ENCODE measurements around the gene MTHFD1L.

MTHFD1L gene

GRCh38 chr6:150898399-150899170 is 33.1 kb downstream of the MTHFD1L start:
- no peak for DNase-seq (ENCODE audit: low spot score)

GRCh38 chr6:150899231-150899630 is 33.7 kb downstream of the MTHFD1L start:
- DNase-seq (ENCODE audit: low spot score): no peak

- DNase-seq (ENCODE audit: low spot score): no peak
These were observed 34.5 kb downstream of the MTHFD1L start for GRCh38 chr6:150900049-150900448.

- DNase-seq (ENCODE audit: low spot score): no peak
These were observed 36.8 kb downstream of the MTHFD1L start for GRCh38 chr6:150902142-150902776.

- no peak for DNase-seq (ENCODE audit: low spot score)
These were observed 40.3 kb downstream of the MTHFD1L start for GRCh38 chr6:150905769-150906168.

- DNase-seq (ENCODE audit: low spot score): no peak
These were observed 41.3 kb downstream of the MTHFD1L start for GRCh38 chr6:150906641-150907326.

- DNase-seq (ENCODE audit: low spot score): no peak
These were observed 41.9 kb downstream of the MTHFD1L start for GRCh38 chr6:150907383-150907782.

- no peak for DNase-seq (ENCODE audit: low spot score)
These were observed 43.4 kb downstream of the MTHFD1L start for GRCh38 chr6:150908901-150909300.

GRCh38 chr6:150910561-150910960 is 45.1 kb downstream of the MTHFD1L start:
- no peak for DNase-seq (ENCODE audit: low spot score)

GRCh38 chr6:150914372-150914771 is 48.9 kb downstream of the MTHFD1L start:
- no peak for DNase-seq (ENCODE audit: low spot score)

- DNase-seq (ENCODE audit: low spot score): no peak
These were observed 49.8 kb downstream of the MTHFD1L start for GRCh38 chr6:150915131-150915879.

GRCh38 chr6:150915880-150916265 is 50.4 kb downstream of the MTHFD1L start:
- no peak for DNase-seq (ENCODE audit: low spot score)

- no peak for DNase-seq (ENCODE audit: low spot score)
These were observed 54.4 kb downstream of the MTHFD1L start for GRCh38 chr6:150919938-150920337.

GRCh38 chr6:150922137-150922536 is 56.6 kb downstream of the MTHFD1L start:
- no peak for DNase-seq (ENCODE audit: low spot score)

- no peak for DNase-seq (ENCODE audit: low spot score)
These were observed 59.5 kb downstream of the MTHFD1L start for GRCh38 chr6:150924808-150925589.

GRCh38 chr6:150925590-150925928 is 60.1 kb downstream of the MTHFD1L start:
- DNase-seq (ENCODE audit: low spot score): no peak

GRCh38 chr6:150925976-150926375 is 60.5 kb downstream of the MTHFD1L start:
- DNase-seq (ENCODE audit: low spot score): no peak

GRCh38 chr6:150928882-150929281 is 63.4 kb downstream of the MTHFD1L start:
- DNase-seq (ENCODE audit: low spot score): no peak

GRCh38 chr6:150929416-150929815 is 63.9 kb downstream of the MTHFD1L start:
- DNase-seq (ENCODE audit: low spot score): peak; percentile 39

- DNase-seq (ENCODE audit: low spot score): no peak
These were observed 65.3 kb downstream of the MTHFD1L start for GRCh38 chr6:150930841-150931240.

- DNase-seq (ENCODE audit: low spot score): no peak
These were observed 65.9 kb downstream of the MTHFD1L start for GRCh38 chr6:150931405-150931804.

- no peak for DNase-seq (ENCODE audit: low spot score)
These were observed 67.5 kb downstream of the MTHFD1L start for GRCh38 chr6:150932996-150933395.

All from cerebellar cortex (tissue), 1 donor.